ENCODE data around the gene PGBD2. TPM values are rescaled to one million over a fixed set of nuclear protein-coding genes. Genes with fewer than 3 reads are reported as not detected.

PGBD2 gene
- total and polyA plus RNA-seq, 2 of the 13 experiments (the other 11 are each of a cell fraction or from before 2014, with no cell fraction given) = 6.0 to 7.4 TPM

- TF ChIP-seq, protein P1, sequence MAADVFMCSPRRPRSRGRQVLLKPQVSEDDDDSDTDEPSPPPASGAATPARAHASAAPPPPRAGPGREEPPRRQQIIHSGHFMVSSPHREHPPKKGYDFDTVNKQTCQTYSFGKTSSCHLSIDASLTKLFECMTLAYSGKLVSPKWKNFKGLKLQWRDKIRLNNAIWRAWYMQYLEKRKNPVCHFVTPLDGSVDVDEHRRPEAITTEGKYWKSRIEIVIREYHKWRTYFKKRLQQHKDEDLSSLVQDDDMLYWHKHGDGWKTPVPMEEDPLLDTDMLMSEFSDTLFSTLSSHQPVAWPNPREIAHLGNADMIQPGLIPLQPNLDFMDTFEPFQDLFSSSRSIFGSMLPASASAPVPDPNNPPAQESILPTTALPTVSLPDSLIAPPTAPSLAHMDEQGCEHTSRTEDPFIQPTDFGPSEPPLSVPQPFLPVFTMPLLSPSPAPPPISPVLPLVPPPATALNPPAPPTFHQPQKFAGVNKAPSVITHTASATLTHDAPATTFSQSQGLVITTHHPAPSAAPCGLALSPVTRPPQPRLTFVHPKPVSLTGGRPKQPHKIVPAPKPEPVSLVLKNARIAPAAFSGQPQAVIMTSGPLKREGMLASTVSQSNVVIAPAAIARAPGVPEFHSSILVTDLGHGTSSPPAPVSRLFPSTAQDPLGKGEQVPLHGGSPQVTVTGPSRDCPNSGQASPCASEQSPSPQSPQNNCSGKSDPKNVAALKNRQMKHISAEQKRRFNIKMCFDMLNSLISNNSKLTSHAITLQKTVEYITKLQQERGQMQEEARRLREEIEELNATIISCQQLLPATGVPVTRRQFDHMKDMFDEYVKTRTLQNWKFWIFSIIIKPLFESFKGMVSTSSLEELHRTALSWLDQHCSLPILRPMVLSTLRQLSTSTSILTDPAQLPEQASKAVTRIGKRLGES (CRISPR knock-in tag; IDR thresholded peaks at IDR 0.05; ENCODE audit: borderline replicate concordance) = no peak
- TF ChIP-seq MTA1 (CRISPR knock-in tag; IDR thresholded peaks at IDR 0.05; ENCODE audit: borderline replicate concordance) = no peak
- no peak for TF ChIP-seq ARHGAP35 (CRISPR knock-in tag; IDR thresholded peaks at IDR 0.05; ENCODE audit: borderline replicate concordance)
- peak; percentile 59; the same call in 1 of the 2 replicates for TF ChIP-seq ZNF275 (CRISPR knock-in tag; IDR thresholded peaks at IDR 0.05; ENCODE audit: borderline replicate concordance)
- no peak for TF ChIP-seq ZEB1 (IDR thresholded peaks at IDR 0.05; ENCODE audit: insufficient replicate concordance, low read depth)
- no peak for TF ChIP-seq ZNF274 (CRISPR knock-in tag; IDR thresholded peaks at IDR 0.05)
- TF ChIP-seq PHF8 (CRISPR knock-in tag; IDR thresholded peaks at IDR 0.05) = peak; percentile 70
- no peak for TF ChIP-seq GFI1 (CRISPR knock-in tag; IDR thresholded peaks at IDR 0.05; ENCODE audit: borderline replicate concordance)
- TF ChIP-seq ZNF276 (CRISPR knock-in tag; IDR thresholded peaks at IDR 0.05; ENCODE audit: low read depth) = no peak; the same call in 1 of the 2 replicates
- TF ChIP-seq DR1 (CRISPR knock-in tag; IDR thresholded peaks at IDR 0.05) = no peak
- TF ChIP-seq ZNF839 (CRISPR knock-in tag; IDR thresholded peaks at IDR 0.05; ENCODE audit: borderline replicate concordance) = no peak; the same call in 1 of the 2 replicates
- no peak for TF ChIP-seq ZBTB8A (CRISPR knock-in tag; IDR thresholded peaks at IDR 0.05; ENCODE audit: borderline replicate concordance, low read depth)
- TF ChIP-seq, protein P2, sequence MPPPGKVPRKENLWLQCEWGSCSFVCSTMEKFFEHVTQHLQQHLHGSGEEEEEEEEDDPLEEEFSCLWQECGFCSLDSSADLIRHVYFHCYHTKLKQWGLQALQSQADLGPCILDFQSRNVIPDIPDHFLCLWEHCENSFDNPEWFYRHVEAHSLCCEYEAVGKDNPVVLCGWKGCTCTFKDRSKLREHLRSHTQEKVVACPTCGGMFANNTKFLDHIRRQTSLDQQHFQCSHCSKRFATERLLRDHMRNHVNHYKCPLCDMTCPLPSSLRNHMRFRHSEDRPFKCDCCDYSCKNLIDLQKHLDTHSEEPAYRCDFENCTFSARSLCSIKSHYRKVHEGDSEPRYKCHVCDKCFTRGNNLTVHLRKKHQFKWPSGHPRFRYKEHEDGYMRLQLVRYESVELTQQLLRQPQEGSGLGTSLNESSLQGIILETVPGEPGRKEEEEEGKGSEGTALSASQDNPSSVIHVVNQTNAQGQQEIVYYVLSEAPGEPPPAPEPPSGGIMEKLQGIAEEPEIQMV (CRISPR knock-in tag; IDR thresholded peaks at IDR 0.05; ENCODE audit: low read depth) = peak; percentile 9; the same call in 1 of the 2 replicates
- TF ChIP-seq TGIF2 (CRISPR knock-in tag; IDR thresholded peaks at IDR 0.05) = no peak; the same call in 1 of the 2 replicates
- TF ChIP-seq SRF (IDR thresholded peaks at IDR 0.05; ENCODE audit: low read depth, low read length) = no peak
- peak; percentile 88; the same call in 1 of the 2 replicates for TF ChIP-seq ZBTB39 (CRISPR knock-in tag; IDR thresholded peaks at IDR 0.05)
These were observed 46.8 kb upstream of the PGBD2 start, which contains the start of gene ZNF692 (continued) for GRCh38 chr1:248858891-248859889.

Measured in HepG2 (cell line).